Measurements from ENCODE around the gene ADRB2.

DNA sequence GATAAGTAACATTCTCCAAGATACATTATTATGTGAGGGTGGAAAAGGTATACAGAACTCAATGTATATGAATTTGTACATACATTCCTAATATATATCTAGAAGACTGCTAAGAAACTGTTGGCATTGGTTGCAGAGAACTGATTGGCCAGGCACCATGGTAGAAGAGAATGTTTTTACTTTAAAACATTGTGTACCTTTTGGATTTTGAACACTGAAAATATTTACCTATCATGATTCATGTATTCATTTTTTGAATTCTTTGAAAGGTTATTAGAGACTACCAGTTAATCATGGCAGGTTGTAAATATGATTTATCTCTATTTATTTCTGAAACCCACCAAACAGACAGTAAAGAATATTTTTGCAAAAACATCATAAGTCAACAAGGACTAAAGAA is 41.2 kb upstream of the ADRB2 start:
- TF ChIP-seq POLR2A (IDR thresholded peaks at IDR 0.05), result no peak
- TF ChIP-seq, protein P1, sequence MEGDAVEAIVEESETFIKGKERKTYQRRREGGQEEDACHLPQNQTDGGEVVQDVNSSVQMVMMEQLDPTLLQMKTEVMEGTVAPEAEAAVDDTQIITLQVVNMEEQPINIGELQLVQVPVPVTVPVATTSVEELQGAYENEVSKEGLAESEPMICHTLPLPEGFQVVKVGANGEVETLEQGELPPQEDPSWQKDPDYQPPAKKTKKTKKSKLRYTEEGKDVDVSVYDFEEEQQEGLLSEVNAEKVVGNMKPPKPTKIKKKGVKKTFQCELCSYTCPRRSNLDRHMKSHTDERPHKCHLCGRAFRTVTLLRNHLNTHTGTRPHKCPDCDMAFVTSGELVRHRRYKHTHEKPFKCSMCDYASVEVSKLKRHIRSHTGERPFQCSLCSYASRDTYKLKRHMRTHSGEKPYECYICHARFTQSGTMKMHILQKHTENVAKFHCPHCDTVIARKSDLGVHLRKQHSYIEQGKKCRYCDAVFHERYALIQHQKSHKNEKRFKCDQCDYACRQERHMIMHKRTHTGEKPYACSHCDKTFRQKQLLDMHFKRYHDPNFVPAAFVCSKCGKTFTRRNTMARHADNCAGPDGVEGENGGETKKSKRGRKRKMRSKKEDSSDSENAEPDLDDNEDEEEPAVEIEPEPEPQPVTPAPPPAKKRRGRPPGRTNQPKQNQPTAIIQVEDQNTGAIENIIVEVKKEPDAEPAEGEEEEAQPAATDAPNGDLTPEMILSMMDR (IDR thresholded peaks at IDR 0.05), result no peak
